ENCODE data around the gene HINT2. TPM values are rescaled to one million over a fixed set of nuclear protein-coding genes. Genes with fewer than 3 reads are reported as not detected.
A peak's percentile ranks its signal among the peaks of the same experiment; 100 is the strongest.

HINT2 gene
- total and polyA plus RNA-seq, 2 experiments from 2014 or later: 30.6 to 50.7 TPM

DNA sequence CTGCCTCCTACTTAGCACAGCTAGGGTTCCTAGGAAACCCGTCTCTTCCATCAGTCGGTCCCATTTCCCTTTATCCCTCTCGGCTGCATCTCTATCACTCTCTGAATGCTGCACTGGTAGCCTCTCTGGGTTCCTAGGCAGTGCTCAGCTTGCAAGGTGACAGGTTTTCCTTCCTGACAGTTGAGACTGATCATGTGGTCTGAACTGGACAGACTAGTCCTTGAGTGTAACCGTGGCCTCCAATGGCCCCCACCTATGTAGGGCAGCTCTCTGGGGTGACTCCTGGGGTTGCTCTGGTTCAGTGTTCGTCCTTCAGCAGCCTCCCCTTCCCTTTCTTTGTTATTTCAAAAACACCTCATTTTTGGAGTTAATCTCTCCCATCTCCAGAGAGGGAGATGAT lies 18.0 kb upstream of the HINT2 start:
- whole genome bisulfite sequencing, 2 experiments (ENCODE audit: low coverage in 1 of 2, low lambda C conversion rate in 2 of 2, missing lambda C conversion rate in 2 of 2): 76 to 78% methylated on average over 5 of the region's 5 CpGs
- Histone ChIP-seq H3K9ac (no peak overlapping the region), H4K20me1 (ENCODE audit: insufficient read depth) (no peaks in the 10 kb centered on the region), H3F3A (ENCODE audit: insufficient read depth) (no peaks in the 10 kb centered on the region), H3K27me3 (replicated peaks; ENCODE audit: insufficient read depth) (no peaks in the 10 kb centered on the region), H3K9me2 (ENCODE audit: insufficient read depth) (no peaks in the 10 kb centered on the region), H2AFZ (no peak overlapping the region), H3K9me3 (ENCODE audit: low read depth) (no peaks in the 10 kb centered on the region), H3K4me2 (ENCODE audit: unreplicated experiment) (no peak overlapping the region), H3K79me2 (ENCODE audit: insufficient read depth) (peaks cover 10% of the 10 kb centered on the region; the same call in 1 of the 2 replicates), H3K36me3 (ENCODE audit: low read depth) (no peaks in the 10 kb centered on the region), H3K4me1 (ENCODE audit: insufficient read depth) (peaks cover 10% of the 10 kb centered on the region), H3K4me3 (no peak overlapping the region), H3K27ac (no peak overlapping the region)
- in situ Hi-C loops (cut with MboI): no loop called here
- no peak for TF ChIP-seq EZH2phosphoT487 (IDR thresholded peaks at IDR 0.05; ENCODE audit: insufficient read depth, low read depth)
- no peak for TF ChIP-seq EZH2 (IDR thresholded peaks at IDR 0.05; ENCODE audit: insufficient read depth, poor library complexity, severe bottlenecking)
- no peak for DNase-seq

DNA sequence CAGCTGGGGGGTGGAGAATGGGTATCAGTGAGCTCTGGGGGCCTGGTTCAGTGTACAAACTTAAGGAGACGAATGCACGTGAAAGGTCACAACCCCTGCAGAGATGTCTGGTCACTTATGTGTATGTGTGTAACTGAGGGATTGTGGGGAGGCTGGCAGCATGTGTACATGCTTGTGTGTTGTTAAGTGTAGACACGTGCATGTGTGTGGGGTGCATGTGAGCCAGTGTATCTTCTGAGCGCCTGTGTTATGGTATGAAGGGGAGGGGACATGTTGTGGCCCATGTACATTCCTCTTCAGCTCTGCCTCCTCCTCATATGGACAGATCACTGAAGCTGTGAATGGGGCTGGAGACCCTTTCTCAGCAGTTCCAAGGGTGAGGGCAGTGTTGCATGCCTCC lies 16.2 kb upstream of the HINT2 start:
- Histone ChIP-seq H3K4me3 (no peak overlapping the region), H4K20me1 (ENCODE audit: insufficient read depth) (no peaks in the 10 kb centered on the region), H3K27ac (no peak overlapping the region), H2AFZ (no peak overlapping the region), H3K4me2 (ENCODE audit: unreplicated experiment) (no peak overlapping the region), H3K9me2 (ENCODE audit: insufficient read depth) (no peaks in the 10 kb centered on the region), H3K4me1 (ENCODE audit: insufficient read depth) (peaks cover 26% of the 10 kb centered on the region), H3K79me2 (ENCODE audit: insufficient read depth) (peaks cover 10% of the 10 kb centered on the region; the same call in 1 of the 2 replicates), H3K27me3 (replicated peaks; ENCODE audit: insufficient read depth) (no peaks in the 10 kb centered on the region), H3K9me3 (ENCODE audit: low read depth) (no peaks in the 10 kb centered on the region), H3F3A (ENCODE audit: insufficient read depth) (peaks cover 12% of the 10 kb centered on the region), H3K36me3 (ENCODE audit: low read depth) (no peaks in the 10 kb centered on the region), H3K9ac (no peak overlapping the region)
- no peak for DNase-seq
- in situ Hi-C loops (cut with MboI): no loop called here
- 52 to 65% methylated on average over 4 of the region's 4 CpGs for WGBS, 2 experiments (ENCODE audit: low coverage in 1 of 2, low lambda C conversion rate in 2 of 2, missing lambda C conversion rate in 2 of 2)
- TF ChIP-seq EZH2 (IDR thresholded peaks at IDR 0.05; ENCODE audit: insufficient read depth, poor library complexity, severe bottlenecking) (no peak), EZH2phosphoT487 (IDR thresholded peaks at IDR 0.05; ENCODE audit: insufficient read depth, low read depth) (no peak)

DNA sequence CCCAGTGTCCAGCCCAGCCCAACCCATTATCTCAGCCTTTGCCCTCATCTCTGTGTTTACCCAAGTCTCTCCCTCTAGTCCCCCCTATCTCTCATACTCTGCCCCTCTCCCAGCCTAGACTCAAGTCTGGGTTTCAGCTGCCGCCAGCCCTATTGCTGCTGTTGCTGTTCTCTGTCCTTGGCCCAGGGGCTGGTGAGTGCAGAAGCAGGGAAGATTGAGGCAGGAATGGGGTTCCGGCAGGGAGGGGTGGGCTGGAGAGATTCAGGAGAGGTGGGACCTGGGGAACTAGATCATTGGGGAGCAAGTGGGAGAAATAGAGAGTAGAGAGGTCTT lies 14.9 kb upstream of the HINT2 start:
- Histone ChIP-seq H3K27me3 (replicated peaks; ENCODE audit: insufficient read depth) (no peaks in the 10 kb centered on the region), H3K36me3 (ENCODE audit: low read depth) (no peaks in the 10 kb centered on the region), H3K79me2 (ENCODE audit: insufficient read depth) (peaks cover 10% of the 10 kb centered on the region; the same call in 1 of the 2 replicates), H3K9me2 (ENCODE audit: insufficient read depth) (no peaks in the 10 kb centered on the region), H3K9me3 (ENCODE audit: low read depth) (no peaks in the 10 kb centered on the region), H3K4me3 (peak overlapping the region; percentile 83), H3K4me2 (ENCODE audit: unreplicated experiment) (peak overlapping the region; percentile 90), H3F3A (ENCODE audit: insufficient read depth) (peaks cover 12% of the 10 kb centered on the region), H4K20me1 (ENCODE audit: insufficient read depth) (no peaks in the 10 kb centered on the region), H3K9ac (peak overlapping the region; percentile 87), H3K4me1 (ENCODE audit: insufficient read depth) (peaks cover 27% of the 10 kb centered on the region), H2AFZ (peak overlapping the region; percentile 98), H3K27ac (peak overlapping the region; percentile 53)
- no peak for TF ChIP-seq EZH2 (IDR thresholded peaks at IDR 0.05; ENCODE audit: insufficient read depth, poor library complexity, severe bottlenecking)
- TF ChIP-seq EZH2phosphoT487 (IDR thresholded peaks at IDR 0.05; ENCODE audit: insufficient read depth, low read depth): no peak
- WGBS, 2 experiments (ENCODE audit: low coverage in 1 of 2, low lambda C conversion rate in 2 of 2, missing lambda C conversion rate in 2 of 2): 2 to 17% methylated on average over 2 of the region's 2 CpGs
- no peak for DNase-seq
- in situ Hi-C loops (cut with MboI): no loop called here

GRCh38 chr9:35829084-35829763 lies 14.4 kb upstream of the HINT2 start, which contains the start of gene TMEM8B:
Gene TMEM8B, plus strand, starts transcription at chr9:35829228. Its CDS starts 220 bp downstream, at chr9:35829448.
- no peak for TF ChIP-seq EZH2phosphoT487 (IDR thresholded peaks at IDR 0.05; ENCODE audit: insufficient read depth, low read depth)
- no peak for TF ChIP-seq EZH2 (IDR thresholded peaks at IDR 0.05; ENCODE audit: insufficient read depth, poor library complexity, severe bottlenecking)
- Histone ChIP-seq H3K79me2 (ENCODE audit: insufficient read depth) (peaks cover 10% of the 10 kb centered on the region; the same call in 1 of the 2 replicates), H2AFZ (peak within 1 kb of the TSS; percentile 98), H3K27ac (peak within 1 kb of the TSS; percentile 53), H3K4me3 (peak within 1 kb of the TSS; percentile 83), H3K9ac (peak within 1 kb of the TSS; percentile 87), H3K9me3 (ENCODE audit: low read depth) (no peaks in the 10 kb centered on the region), H4K20me1 (ENCODE audit: insufficient read depth) (no peaks in the 10 kb centered on the region), H3K36me3 (ENCODE audit: low read depth) (no peaks in the 10 kb centered on the region), H3F3A (ENCODE audit: insufficient read depth) (peaks cover 12% of the 10 kb centered on the region), H3K9me2 (ENCODE audit: insufficient read depth) (no peaks in the 10 kb centered on the region), H3K4me2 (ENCODE audit: unreplicated experiment) (peak within 1 kb of the TSS; percentile 90), H3K27me3 (replicated peaks; ENCODE audit: insufficient read depth) (no peaks in the 10 kb centered on the region), H3K4me1 (ENCODE audit: insufficient read depth) (peaks cover 27% of the 10 kb centered on the region)
- 0 to 1% methylated on average over 5 to 33 of the region's 53 CpGs for WGBS, 2 experiments (ENCODE audit: low coverage in 1 of 2, low lambda C conversion rate in 2 of 2, missing lambda C conversion rate in 2 of 2)
- in situ Hi-C loops (cut with MboI): no loop called here
- peak; percentile 99 for DNase-seq
